ENCODE data around the gene BRD8.
A peak's percentile ranks its signal among the peaks of the same experiment; 100 is the strongest.
"Not testable (repeated sequence)": the region's sequence is repeated elsewhere in the genome, so short reads cannot be mapped to it uniquely, and the experiment has no call there.

BRD8 gene

DNA sequence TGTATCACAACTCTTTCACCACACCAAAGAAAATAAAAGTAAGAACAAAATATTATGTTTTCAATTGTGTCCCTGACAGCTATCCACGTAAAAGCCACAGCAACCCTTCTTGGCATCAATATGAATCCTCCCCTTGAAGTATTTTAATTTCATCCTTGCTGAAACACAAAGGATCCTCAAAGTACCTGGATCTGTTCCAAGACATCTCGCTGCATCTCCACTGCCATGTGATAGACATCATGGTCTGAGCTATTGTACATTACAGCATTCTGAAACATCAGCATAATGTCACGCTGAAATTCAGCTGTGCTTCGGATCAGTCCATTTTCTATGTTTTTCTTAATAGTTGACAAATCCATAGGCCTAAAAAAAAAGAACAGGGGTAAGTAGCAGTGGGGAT is 17.7 kb downstream of the BRD8 start:
- FAIRE-seq, result no peak

DNA sequence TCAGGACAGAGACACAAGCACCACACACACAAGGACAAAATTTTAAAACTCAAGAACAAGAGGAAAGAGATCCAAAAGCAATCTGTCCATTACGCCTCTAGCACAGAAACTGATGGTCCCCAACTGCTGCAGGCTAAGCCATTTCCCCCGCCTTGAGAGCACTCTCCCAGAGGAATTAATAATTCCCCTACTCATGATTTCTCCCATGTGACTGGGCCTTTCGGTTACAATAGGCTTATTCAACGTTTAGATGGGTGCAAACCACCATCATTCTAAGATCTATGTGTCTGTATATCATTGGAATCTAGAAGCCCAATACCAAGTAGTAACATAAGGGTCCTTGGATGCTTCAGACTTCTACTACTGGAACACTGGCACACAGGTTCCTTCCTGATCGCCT is 18.8 kb downstream of the BRD8 start:
- no peak for FAIRE-seq

GRCh38 chr5:138157626-138158025 is 20.8 kb downstream of the BRD8 start:
- FAIRE-seq, result no peak

GRCh38 chr5:138155977-138156376 is 22.5 kb downstream of the BRD8 start:
- FAIRE-seq, result not testable (repeated sequence)

- FAIRE-seq, result no peak
These were observed 28.9 kb downstream of the BRD8 start for GRCh38 chr5:138149530-138149929.

- no peak for FAIRE-seq
These were observed 29.6 kb downstream of the BRD8 start for GRCh38 chr5:138148811-138149210.

GRCh38 chr5:138143578-138143977 is 34.9 kb downstream of the BRD8 start:
- not testable (repeated sequence) for FAIRE-seq

DNA sequence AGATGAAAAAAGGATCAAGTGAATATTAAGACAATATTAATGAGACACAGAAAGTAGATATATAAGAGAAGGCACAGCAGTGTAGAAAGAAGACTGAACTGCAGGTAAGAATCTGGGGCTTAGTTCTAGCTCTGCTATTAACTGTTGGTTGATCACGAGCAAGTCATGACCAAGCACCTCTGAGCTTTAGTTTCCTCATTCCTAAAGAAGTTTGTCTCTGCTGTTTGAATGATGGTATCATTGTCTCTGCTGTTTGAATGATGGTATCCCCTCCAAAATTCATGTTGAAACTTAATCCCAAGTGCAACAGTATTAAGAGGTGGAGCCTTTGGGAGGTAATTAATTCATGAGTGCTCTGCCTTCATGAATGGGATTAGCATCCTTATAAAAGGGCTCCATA is 36.7 kb downstream of the BRD8 start:
- no peak for FAIRE-seq

GRCh38 chr5:138140268-138140667 is 38.2 kb downstream of the BRD8 start:
- FAIRE-seq, result no peak

DNA sequence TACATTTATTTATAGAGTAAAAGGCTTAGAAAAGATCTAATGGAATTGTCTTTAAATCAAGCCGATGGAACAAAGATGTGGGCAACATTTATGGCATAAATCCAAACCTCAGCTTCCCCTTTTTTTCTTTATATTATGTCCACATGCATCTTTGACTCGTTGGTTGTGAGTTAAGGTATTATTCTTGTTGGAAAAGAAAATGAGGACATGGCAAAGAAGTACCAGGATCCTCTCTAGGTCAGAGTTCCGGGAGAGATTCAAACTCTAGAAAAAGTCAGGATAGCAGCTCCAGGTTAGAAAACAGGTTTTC is 38.7 kb downstream of the BRD8 start:
- FAIRE-seq, result no peak

DNA sequence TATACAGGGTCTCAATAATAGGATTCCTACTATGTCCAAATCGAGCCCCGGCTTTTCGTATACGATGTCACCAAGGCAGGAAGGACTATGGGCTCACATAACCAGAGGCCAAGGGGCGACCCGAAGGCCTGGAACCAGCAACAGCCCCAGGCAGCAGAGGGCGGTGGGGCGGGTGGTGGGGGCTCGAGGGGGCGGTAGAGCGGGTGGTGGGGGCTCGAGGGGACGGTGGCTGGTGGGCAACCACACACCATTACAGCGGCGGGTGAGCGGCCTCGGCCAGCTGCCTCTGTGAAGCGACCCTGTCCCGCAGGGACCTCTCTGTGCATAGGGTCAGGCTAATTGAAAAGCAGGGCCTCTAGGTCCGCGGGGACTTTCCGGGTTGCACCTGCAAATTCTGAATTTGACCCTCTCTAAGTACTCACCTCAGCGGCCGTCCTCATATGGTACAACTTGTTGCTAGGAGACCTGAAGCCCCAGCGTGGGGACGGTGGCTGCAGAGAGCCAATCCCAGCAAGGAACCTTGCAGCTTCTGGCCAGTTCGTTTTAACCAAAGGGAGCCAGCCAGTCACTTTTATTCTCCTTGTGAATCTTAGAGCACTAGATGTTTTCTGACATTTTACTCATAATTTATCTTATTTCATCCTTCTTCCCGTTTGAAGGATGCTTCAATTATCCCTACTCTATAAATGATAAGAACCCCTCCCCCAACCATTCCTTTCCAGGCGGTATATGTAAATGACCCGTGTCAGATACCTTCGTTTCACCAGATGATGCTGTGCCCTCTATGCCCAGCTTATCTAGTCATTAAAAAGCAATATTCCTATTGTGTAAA is 39.3 kb downstream of the BRD8 start, which contains the start of gene NME5:
TSS of gene NME5 (minus strand) at position 480 of the 832 bp plus-strand sequence. CDS start 648 bp downstream, outside the sequence.
- FAIRE-seq, result no peak

- FAIRE-seq, result no peak
These were observed 45.9 kb downstream of the BRD8 start for GRCh38 chr5:138132543-138132942.

- no peak for FAIRE-seq
These were observed 49.1 kb downstream of the BRD8 start for GRCh38 chr5:138129347-138129746.

DNA sequence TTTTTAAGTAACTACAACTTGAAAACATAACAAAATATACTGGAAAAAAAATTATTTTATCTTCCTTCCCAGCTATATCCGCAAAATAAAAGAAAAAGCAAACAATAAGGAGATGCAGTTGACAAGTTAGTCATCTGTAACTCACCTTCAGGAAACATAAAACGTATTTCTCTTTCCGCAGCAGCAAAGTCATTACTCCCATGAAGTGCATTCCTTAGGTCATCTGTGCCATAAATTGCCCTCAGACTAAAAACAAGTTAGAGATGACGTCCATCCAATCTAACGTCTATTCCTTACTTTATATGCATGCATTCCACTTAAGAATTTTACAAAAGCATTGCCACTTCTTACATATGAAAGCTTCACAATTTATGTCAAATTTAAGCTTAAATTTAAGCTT is 50.1 kb downstream of the BRD8 start:
- FAIRE-seq, result no peak

DNA sequence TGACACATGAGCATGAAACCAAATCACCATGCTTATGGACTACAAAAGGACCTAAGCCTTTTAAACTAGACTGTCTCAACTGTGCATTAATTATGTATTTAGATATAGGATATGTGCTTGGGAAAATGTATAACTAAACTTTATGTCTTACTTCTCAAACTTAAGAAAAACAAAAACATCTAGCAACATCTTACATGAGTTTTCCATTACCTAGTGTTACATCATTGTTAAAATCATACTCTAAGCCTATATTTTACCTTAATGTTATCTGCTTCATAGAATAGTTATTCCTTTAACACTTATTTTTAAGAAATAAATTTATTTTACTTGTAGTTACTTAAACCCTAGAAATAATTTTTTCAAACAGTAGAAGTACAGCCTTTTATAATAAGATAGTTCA is 63.2 kb downstream of the BRD8 start:
- peak; percentile 76 for FAIRE-seq

GRCh38 chr5:138111937-138112336 is 66.5 kb downstream of the BRD8 start:
- no peak for FAIRE-seq

- no peak for FAIRE-seq
These were observed 67.2 kb downstream of the BRD8 start for GRCh38 chr5:138111181-138111580.

- FAIRE-seq, result no peak
These were observed 68.0 kb downstream of the BRD8 start for GRCh38 chr5:138110266-138110963.

- no peak for FAIRE-seq
These were observed 68.8 kb downstream of the BRD8 start for GRCh38 chr5:138109463-138110265.

- no peak for FAIRE-seq
These were observed 71.2 kb downstream of the BRD8 start for GRCh38 chr5:138107213-138107612.

DNA sequence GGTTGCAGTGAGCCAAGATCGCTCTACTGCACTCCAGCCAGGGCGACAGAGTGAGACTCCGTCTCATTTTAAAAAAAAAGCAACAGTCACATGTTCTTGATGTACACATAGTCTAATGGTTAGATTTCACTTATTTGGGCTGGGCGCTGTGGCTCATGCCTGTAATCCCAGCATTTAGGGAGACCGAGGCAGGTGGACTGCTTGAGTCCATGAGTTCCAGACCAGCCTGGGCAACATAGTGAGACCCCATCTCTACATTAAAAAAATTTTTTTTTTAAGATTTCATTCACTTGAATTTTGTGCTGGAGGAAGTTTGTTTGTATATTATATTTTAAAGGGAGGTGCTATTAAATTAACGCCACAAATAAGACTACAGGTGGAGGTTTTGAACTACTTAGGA is 72.7 kb downstream of the BRD8 start:
- FAIRE-seq, result no peak

- no peak for FAIRE-seq
These were observed 75.2 kb downstream of the BRD8 start for GRCh38 chr5:138103319-138103637.

DNA sequence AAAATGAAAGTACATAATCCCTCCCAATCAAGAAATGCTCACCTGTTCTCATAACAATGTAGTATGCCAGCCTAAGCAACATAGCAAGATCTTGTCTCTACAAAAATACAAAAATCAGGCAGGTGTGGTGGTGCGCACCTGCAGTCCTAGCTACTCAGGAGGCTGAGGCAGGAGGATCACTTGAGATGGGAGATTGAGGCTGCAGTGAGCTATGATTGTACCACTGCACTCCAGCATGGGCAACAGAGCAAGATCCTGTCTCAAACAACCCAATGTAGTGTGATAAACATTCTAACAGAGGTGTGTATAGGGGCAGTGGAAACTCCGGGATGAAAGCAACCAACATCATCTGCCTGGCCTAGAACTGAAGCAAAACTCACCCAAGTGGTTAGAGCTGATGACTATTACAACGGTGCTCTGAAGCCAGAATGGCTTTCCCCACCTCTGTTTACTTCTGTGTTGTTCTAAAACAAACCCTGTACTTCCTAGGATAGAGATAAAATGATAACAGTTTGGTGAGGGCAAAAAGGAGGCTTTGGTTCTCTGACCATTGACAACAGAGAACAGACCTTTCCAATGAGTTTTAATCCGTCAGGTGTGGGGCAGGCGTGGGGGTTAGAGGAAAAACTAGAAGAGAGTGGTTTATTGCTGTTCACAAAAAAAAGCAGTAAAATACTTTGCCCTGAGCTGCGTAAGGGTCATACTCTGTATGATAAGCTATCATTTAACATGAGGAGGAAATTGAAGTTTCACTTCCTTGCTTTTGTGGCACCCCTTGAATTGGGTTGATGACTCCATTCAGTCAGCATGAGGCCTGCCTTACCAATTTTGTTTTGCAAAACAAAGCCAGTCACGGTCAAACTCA is 75.7 kb downstream of the BRD8 start:
- no peak for FAIRE-seq

Measured in colon (tissue), 2 donors.